H9 (cell line): ENCODE results near the gene ABHD4. TPM values are rescaled to one million over a fixed set of nuclear protein-coding genes. Genes with fewer than 3 reads are reported as not detected.

ENCODE experiments used
- DNase-seq: peaks from one replicate; pipeline ENCODE4 v3.0.0-alpha.2; 2017
- H2AFZ ChIP-seq: one replicate; pipeline ENCODE4 v1.6.1; 2013; ENCODE audit warnings: mild to moderate bottlenecking, low read length, control low read depth, moderate library complexity
- H2AK5ac ChIP-seq: 2 replicates; pipeline ENCODE4 v1.6.1; 2013; ENCODE audit warnings: low read length, control low read depth, mixed read lengths; ENCODE audit not compliant: insufficient read length
- H2BK120ac ChIP-seq: one replicate; pipeline ENCODE4 v1.6.1; 2013; ENCODE audit warnings: low read depth, mild to moderate bottlenecking, low read length, control low read depth, inconsistent platforms; ENCODE audit not compliant: poor library complexity, severe bottlenecking
- H2BK12ac ChIP-seq: 2 replicates; pipeline ENCODE4 v1.6.1; 2013; ENCODE audit warnings: low read length, control low read depth, mixed read lengths, low read depth; ENCODE audit not compliant: insufficient read length
- H2BK15ac ChIP-seq: 2 replicates; pipeline ENCODE4 v1.6.1; 2013; ENCODE audit warnings: low read depth, low read length, control low read depth
- H2BK20ac ChIP-seq: one replicate; pipeline ENCODE4 v1.6.1; 2013; ENCODE audit warnings: low read depth, mild to moderate bottlenecking, low read length, control low read depth, inconsistent platforms; ENCODE audit not compliant: poor library complexity, severe bottlenecking
- H2BK5ac ChIP-seq: 2 replicates; pipeline ENCODE4 v1.6.1; 2013; ENCODE audit warnings: low read length, control low read depth, mixed read lengths; ENCODE audit not compliant: insufficient read length
- H3K14ac ChIP-seq: 2 replicates; pipeline ENCODE4 v1.6.1; 2013; ENCODE audit warnings: low read length, control low read depth; ENCODE audit not compliant: insufficient read depth
- H3K18ac ChIP-seq: 2 replicates; pipeline ENCODE4 v1.6.1; 2013; ENCODE audit warnings: low read depth, mild to moderate bottlenecking, mixed read lengths, low read length, control low read depth; ENCODE audit not compliant: insufficient read length
- H3K23ac ChIP-seq: 2 replicates; pipeline ENCODE4 v1.6.1; 2013; ENCODE audit warnings: low read length, control low read depth, mixed read lengths, low read depth; ENCODE audit not compliant: insufficient read length
- H3K23me2 ChIP-seq: 2 replicates; pipeline ENCODE4 v1.6.1; 2013; ENCODE audit warnings: low read depth, mild to moderate bottlenecking, mixed read lengths, low read length, control low read depth; ENCODE audit not compliant: insufficient read length, poor library complexity, severe bottlenecking
- H3K27ac ChIP-seq: 2 replicates; pipeline ENCODE4 v1.5.1; 2013; ENCODE audit warnings: low read length, control low read depth, mixed read lengths, low read depth; ENCODE audit not compliant: insufficient read length
- H3K27me3 ChIP-seq: 2 replicates; pipeline ENCODE4 v1.6.1; 2013; ENCODE audit warnings: low read length, control low read depth, inconsistent platforms; ENCODE audit not compliant: insufficient read depth
- H3K4ac ChIP-seq: 2 replicates; pipeline ENCODE4 v1.6.1; 2013; ENCODE audit warnings: low read depth, mild to moderate bottlenecking, control low read depth, inconsistent platforms, low read length, moderate library complexity
- H3K4me1 ChIP-seq: 2 replicates; pipeline ENCODE4 v1.6.1; 2013; ENCODE audit warnings: low read length, control low read depth, inconsistent platforms; ENCODE audit not compliant: insufficient read depth
- H3K4me2 ChIP-seq: 2 replicates; pipeline ENCODE4 v1.6.1; 2013; ENCODE audit warnings: low read length, control low read depth, mixed read lengths; ENCODE audit not compliant: insufficient read length, insufficient read depth
- H3K56ac ChIP-seq: 2 replicates; pipeline ENCODE4 v1.6.1; 2013; ENCODE audit warnings: low read depth, mild to moderate bottlenecking, mixed read lengths, low read length, control low read depth; ENCODE audit not compliant: insufficient read length
- H3K79me1 ChIP-seq: 2 replicates; pipeline ENCODE4 v1.6.1; 2013; ENCODE audit warnings: low read depth, mild to moderate bottlenecking, moderate library complexity, low read length, control low read depth, inconsistent platforms; ENCODE audit not compliant: insufficient read depth, poor library complexity, severe bottlenecking
- H3K79me2 ChIP-seq: 2 replicates; pipeline ENCODE4 v1.6.1; 2013; ENCODE audit warnings: low read length, control low read depth, inconsistent platforms; ENCODE audit not compliant: insufficient read depth
- H3K9ac ChIP-seq: 2 replicates; pipeline ENCODE4 v1.6.1; 2013; ENCODE audit warnings: low read length, control low read depth, mixed read lengths; ENCODE audit not compliant: insufficient read length; ENCODE audit errors: extremely low read depth
- H3K9me3 ChIP-seq: one replicate; pipeline ENCODE4 v1.6.1; 2013; ENCODE audit warnings: low read depth, low read length, inconsistent platforms; ENCODE audit not compliant: control insufficient read depth
- H3T11ph ChIP-seq: one replicate; pipeline ENCODE4 v1.6.1; 2013; ENCODE audit warnings: mild to moderate bottlenecking, low read length, control low read depth, inconsistent platforms
- H4K20me1 ChIP-seq: one replicate; pipeline ENCODE4 v1.6.1; 2013; ENCODE audit not compliant: control insufficient read depth, insufficient read length, insufficient read depth
- H4K5ac ChIP-seq: 2 replicates; pipeline ENCODE4 v1.6.1; 2013; ENCODE audit warnings: low read depth, mild to moderate bottlenecking, mixed read lengths, low read length, control low read depth; ENCODE audit not compliant: insufficient read length
- H4K8ac ChIP-seq: replicated peaks from 2 replicates; pipeline ENCODE4 v1.6.1; 2013; ENCODE audit warnings: low read length, control low read depth, mixed read lengths, low read depth; ENCODE audit not compliant: insufficient read length
- H4K91ac ChIP-seq: 2 replicates; pipeline ENCODE4 v1.6.1; 2013; ENCODE audit warnings: low read depth, mild to moderate bottlenecking, moderate library complexity, mixed read lengths, low read length, control low read depth; ENCODE audit not compliant: insufficient read length
- H3K27ac Mint-ChIP-seq, 3 experiments: 2 replicates in 2 of 3; 3 replicates in 1 of 3; pipeline ENCODE4 v1.8.0; 2020 to 2021; ENCODE audit warnings: mixed read lengths in 3 of 3, mild to moderate bottlenecking in 1 of 3, moderate library complexity in 1 of 3
- H3K27me3 Mint-ChIP-seq: 2 replicates; pipeline ENCODE4 v1.8.0; 2021; ENCODE audit warnings: low read depth, mild to moderate bottlenecking, moderate library complexity, mixed read lengths
- H3K36me3 Mint-ChIP-seq, 3 experiments: 2 replicates in 2 of 3; 3 replicates in 1 of 3; pipeline ENCODE4 v1.8.0; 2020 to 2021; ENCODE audit warnings: low read depth in 3 of 3, mixed read lengths in 3 of 3; ENCODE audit not compliant: insufficient read depth in 1 of 3
- H3K4me1 Mint-ChIP-seq, 2 experiments: 2 replicates each; pipeline ENCODE4 v1.8.0; 2020; ENCODE audit warnings: mixed read lengths in 2 of 2
- H3K4me3 Mint-ChIP-seq, 2 experiments: 2 replicates in 1 of 2; 3 replicates in 1 of 2; pipeline ENCODE4 v1.8.0; 2020 to 2021; ENCODE audit warnings: mild to moderate bottlenecking in 2 of 2, mixed read lengths in 2 of 2, moderate library complexity in 1 of 2
- H3K9me3 Mint-ChIP-seq, 2 experiments: 2 replicates in 1 of 2; 3 replicates in 1 of 2; pipeline ENCODE4 v1.8.0; 2020; ENCODE audit warnings: mild to moderate bottlenecking in 2 of 2, mixed read lengths in 2 of 2, moderate library complexity in 1 of 2
- total RNA-seq: library from RNA; stranded (reverse); gene quantifications from 2 replicates; pipeline ENCODE4 v1.2.1, GENCODE V29; 2021
- TF ChIP-seq, protein P1 (sequence below): fragments of 200-600 bp; sonication (generic); conservative IDR thresholded peaks from 3 replicates; pipeline ENCODE4 v1.8.0; 2021; ENCODE audit warnings: antibody characterized with exemption, mild to moderate bottlenecking

The ABHD4 gene
- total RNA-seq, 1 experiment from 2014 or later = 21.8 TPM

GRCh38 chr14:22640192-22640591 lies 42.1 kb downstream of the ABHD4 start:
- H4K20me1 ChIP-seq = no peaks in the 10 kb centered on the region
- H3K23ac ChIP-seq = no peak overlapping the region
- no peak overlapping the region for H3K4me2 ChIP-seq
- H3K79me2 ChIP-seq = no peaks in the 10 kb centered on the region
- no peak overlapping the region for H2BK120ac ChIP-seq
- H3K14ac ChIP-seq = no peak overlapping the region
- H2BK12ac ChIP-seq = no peak overlapping the region
- Mint-ChIP-seq H3K27ac (no peak overlapping the region), H3K27me3 (peaks cover 1% of the 10 kb centered on the region; the same call in 1 of the 2 replicates), H3K4me3 (no peak overlapping the region), H3K36me3 (peaks cover 2 to 15% (median 4%) of the 10 kb centered on the region in 3 experiments; a peak in 6 of 7 replicates), H3K9me3 (peaks cover 12 to 16% of the 10 kb centered on the region in 2 experiments), H3K4me1 (no peaks in the 10 kb centered on the region)
- no peak overlapping the region for H3T11ph ChIP-seq
- no peak overlapping the region for H3K18ac ChIP-seq
- no peak overlapping the region for H4K8ac ChIP-seq
- TF ChIP-seq, protein P1, sequence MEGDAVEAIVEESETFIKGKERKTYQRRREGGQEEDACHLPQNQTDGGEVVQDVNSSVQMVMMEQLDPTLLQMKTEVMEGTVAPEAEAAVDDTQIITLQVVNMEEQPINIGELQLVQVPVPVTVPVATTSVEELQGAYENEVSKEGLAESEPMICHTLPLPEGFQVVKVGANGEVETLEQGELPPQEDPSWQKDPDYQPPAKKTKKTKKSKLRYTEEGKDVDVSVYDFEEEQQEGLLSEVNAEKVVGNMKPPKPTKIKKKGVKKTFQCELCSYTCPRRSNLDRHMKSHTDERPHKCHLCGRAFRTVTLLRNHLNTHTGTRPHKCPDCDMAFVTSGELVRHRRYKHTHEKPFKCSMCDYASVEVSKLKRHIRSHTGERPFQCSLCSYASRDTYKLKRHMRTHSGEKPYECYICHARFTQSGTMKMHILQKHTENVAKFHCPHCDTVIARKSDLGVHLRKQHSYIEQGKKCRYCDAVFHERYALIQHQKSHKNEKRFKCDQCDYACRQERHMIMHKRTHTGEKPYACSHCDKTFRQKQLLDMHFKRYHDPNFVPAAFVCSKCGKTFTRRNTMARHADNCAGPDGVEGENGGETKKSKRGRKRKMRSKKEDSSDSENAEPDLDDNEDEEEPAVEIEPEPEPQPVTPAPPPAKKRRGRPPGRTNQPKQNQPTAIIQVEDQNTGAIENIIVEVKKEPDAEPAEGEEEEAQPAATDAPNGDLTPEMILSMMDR = no peak
- no peak overlapping the region for H4K5ac ChIP-seq
- H3K9ac ChIP-seq = no peak overlapping the region
- no peak overlapping the region for H3K56ac ChIP-seq
- H3K4me1 ChIP-seq = no peaks in the 10 kb centered on the region
- no peaks in the 10 kb centered on the region for H3K9me3 ChIP-seq
- H3K79me1 ChIP-seq = no peaks in the 10 kb centered on the region
- no peak overlapping the region for H3K4ac ChIP-seq
- no peak overlapping the region for H2BK20ac ChIP-seq
- H2BK5ac ChIP-seq = no peak overlapping the region
- H3K27me3 ChIP-seq = no peaks in the 10 kb centered on the region
- DNase-seq = no peak
- no peak overlapping the region for H4K91ac ChIP-seq
- no peak overlapping the region for H2AFZ ChIP-seq
- H3K27ac ChIP-seq = no peak overlapping the region
- no peak overlapping the region for H2BK15ac ChIP-seq
- H2AK5ac ChIP-seq = no peak overlapping the region
- H3K23me2 ChIP-seq = no peaks in the 10 kb centered on the region
